CD4-positive, alpha-beta T cell treated with Interleukin-6 for 4 hours (primary cell): ENCODE measurements around the gene GPX5.
"Not testable (repeated sequence)": the region's sequence is repeated elsewhere in the genome, so short reads cannot be mapped to it uniquely, and the experiment has no call there.

Source experiments
- DNase-seq: peaks from one replicate; pipeline ENCODE4 v3.0.0-alpha.2; 2020; ENCODE audit warnings: mixed read lengths

The GPX5 gene

GRCh38 chr6:28515676-28516075 lies 10.0 kb upstream of the GPX5 start, which contains the start of gene GPX6:
Gene GPX6, minus strand, starts transcription at chr6:28515793. Its CDS starts 50 bp downstream, at chr6:28515743.
- DNase-seq = no peak

- no peak for DNase-seq
Measured at GRCh38 chr6:28517964-28518363, 7.7 kb upstream of the GPX5 start.

GRCh38 chr6:28522594-28523240 lies 3.0 kb upstream of the GPX5 start:
- DNase-seq = no peak

GRCh38 chr6:28523241-28523622 lies 2.4 kb upstream of the GPX5 start:
- DNase-seq = peak; percentile 63

GRCh38 chr6:28530777-28531176 lies 5.1 kb downstream of the GPX5 start:
- no peak for DNase-seq

- no peak for DNase-seq
Measured at GRCh38 chr6:28531479-28532128, 5.9 kb downstream of the GPX5 start.

GRCh38 chr6:28534306-28534705 lies 8.6 kb downstream of the GPX5 start:
- no peak for DNase-seq

- no peak for DNase-seq
Measured at GRCh38 chr6:28534875-28535274, 9.2 kb downstream of the GPX5 start.

- no peak for DNase-seq
Measured at GRCh38 chr6:28537065-28537464, 11.4 kb downstream of the GPX5 start.

- peak; percentile 38 for DNase-seq
Measured at GRCh38 chr6:28537509-28538140, 11.9 kb downstream of the GPX5 start.

- DNase-seq = no peak
Measured at GRCh38 chr6:28541996-28542395, 16.3 kb downstream of the GPX5 start.

- DNase-seq = peak; percentile 69
Measured at GRCh38 chr6:28542440-28543296, 17.0 kb downstream of the GPX5 start.

- peak; percentile 60 for DNase-seq
Measured at GRCh38 chr6:28543651-28544610, 18.2 kb downstream of the GPX5 start.

GRCh38 chr6:28545955-28546354 lies 20.3 kb downstream of the GPX5 start:
- DNase-seq = no peak

- not testable (repeated sequence) for DNase-seq
Measured at GRCh38 chr6:28547003-28547402, 21.3 kb downstream of the GPX5 start.

- no peak for DNase-seq
Measured at GRCh38 chr6:28551891-28552666, 26.4 kb downstream of the GPX5 start.

GRCh38 chr6:28553384-28553985 lies 27.8 kb downstream of the GPX5 start:
- DNase-seq = no peak

GRCh38 chr6:28553986-28554881 lies 28.6 kb downstream of the GPX5 start:
- no peak for DNase-seq

GRCh38 chr6:28555136-28555535 lies 29.5 kb downstream of the GPX5 start:
- no peak for DNase-seq

- no peak for DNase-seq
Measured at GRCh38 chr6:28558629-28559028, 32.9 kb downstream of the GPX5 start.
